GM18909 (cell line): ENCODE results near the gene PRSS22.

Source experiments
- ATAC-seq: cut with Tn5 transposase; IDR thresholded peaks from one replicate; pipeline ENCODE4 v1.9.1; 2021; ENCODE audit warnings: mild to moderate bottlenecking; ENCODE audit not compliant: unreplicated experiment, poor library complexity

Gene PRSS22

DNA sequence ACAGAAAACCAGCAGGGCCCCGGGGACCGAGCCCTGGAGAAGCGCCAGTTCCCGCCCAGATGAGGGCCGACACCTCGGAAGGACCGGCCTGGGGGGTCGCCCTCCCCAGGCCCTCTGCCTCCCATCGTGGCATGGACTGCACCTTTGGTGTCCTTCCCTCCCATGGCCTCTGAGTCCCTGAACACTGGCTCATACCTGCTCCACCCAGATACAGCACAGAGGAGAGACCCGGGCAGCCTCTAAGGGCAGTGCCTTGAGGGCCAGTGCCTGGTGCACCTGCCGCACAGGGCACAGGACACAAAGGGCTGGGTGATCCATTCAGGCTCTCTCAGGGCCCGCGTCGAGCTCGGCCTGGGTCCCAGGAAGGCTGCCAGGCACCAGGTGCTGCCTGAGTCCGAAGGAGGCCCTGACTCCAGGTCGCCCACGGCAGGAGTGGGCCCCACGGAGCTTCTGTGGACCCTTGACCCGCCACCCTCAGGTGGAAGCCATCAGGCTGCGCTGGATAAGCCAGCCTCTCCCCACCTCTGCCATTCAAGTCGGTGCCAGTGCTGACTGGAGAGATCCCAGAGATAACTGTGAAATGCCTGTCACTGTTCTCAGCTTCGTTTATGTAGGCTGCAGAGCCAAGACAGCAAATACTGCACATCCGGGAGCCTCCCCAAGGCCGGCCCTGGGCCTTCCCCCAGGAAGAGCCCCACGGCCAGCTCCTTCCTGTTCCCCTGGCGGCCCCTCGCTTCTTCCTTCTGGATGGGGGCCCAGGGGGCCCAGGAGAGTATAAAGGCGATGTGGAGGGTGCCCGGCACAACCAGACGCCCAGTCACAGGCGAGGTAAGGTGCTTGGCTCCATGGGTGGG is 28.2 kb downstream of the PRSS22 start, which contains the start of gene ZG16B:
Gene ZG16B, plus strand, starts transcription at position 803 of the 854 bp plus-strand sequence. CDS start 139 bp downstream, outside the sequence.
- no peak for ATAC-seq

DNA sequence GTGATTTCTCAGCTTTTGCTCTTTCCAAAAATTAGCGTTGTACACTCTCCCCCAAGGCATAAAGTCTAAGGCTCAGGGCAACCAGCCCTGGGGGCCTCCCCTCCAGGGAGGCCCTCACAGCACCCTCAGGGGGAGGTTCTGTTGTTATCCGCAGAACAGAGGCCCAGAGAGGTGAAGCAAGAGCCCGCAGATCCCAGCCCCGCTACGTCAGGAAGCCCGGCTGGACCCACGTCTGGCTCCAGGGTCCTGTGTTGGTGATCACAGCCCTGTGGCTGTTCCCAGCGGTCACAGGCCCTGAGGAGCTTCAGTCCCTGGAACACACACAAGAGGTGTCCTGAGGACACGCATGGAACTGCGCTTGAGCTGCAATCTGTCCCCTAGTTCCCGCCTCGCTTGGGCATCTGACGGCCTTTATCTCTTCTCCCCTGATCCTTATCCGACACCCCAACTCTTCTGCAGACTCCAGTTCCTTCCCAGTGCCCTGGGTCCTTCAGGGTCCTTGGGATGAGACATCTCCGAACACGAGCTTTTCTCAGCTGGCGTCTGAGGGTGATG is 29.0 kb downstream of the PRSS22 start:
- no peak for ATAC-seq

DNA sequence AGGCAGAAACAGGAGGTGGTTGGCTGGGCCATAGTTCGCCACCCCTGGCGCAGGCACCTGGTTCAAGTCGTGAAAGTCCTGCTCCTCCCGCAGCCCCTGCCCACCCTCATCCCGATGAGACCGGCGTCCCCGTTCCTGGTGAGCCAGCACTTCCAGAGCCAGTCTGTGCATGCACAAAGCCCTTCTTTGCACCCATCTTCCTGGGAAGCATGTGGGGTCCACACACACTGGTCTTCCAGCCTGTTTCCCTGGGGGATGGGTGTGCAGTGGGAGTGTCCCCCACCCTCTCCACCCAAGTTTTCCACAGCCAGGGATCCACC is 29.5 kb downstream of the PRSS22 start:
- ATAC-seq, result no peak

DNA sequence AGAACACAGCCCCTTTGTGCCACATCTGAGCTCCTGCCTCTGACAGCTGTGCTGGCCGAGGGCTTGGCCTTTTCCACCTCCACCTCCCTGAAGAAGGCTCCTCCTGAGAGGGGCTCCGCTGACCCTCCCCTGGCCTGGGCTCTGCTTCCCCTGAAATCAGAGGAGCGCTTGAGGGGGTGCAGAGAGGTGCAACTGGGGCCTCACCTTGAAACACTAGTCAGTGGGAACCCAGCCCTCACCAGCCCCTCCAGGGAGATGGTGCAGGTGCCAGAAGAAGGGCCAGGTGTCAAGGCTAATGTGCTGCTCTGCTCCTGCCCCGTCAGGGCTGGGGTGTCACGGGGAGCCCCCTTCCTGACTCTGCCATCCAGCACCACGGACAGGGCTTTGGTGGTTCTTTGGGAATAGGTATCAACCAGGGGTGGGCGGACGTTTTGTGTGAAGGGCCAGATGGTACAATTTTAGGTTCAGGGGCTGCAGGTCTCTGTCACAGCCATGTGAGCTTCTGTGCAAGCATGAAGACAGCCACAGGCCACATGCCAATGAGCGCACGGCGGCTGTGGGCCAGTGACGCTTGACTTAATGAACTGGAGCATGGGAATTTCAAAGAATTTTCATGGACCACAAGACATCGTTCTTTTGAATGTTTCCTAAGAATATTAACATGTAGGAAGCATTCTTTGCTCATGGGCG is 30.0 kb downstream of the PRSS22 start:
- no peak for ATAC-seq

DNA sequence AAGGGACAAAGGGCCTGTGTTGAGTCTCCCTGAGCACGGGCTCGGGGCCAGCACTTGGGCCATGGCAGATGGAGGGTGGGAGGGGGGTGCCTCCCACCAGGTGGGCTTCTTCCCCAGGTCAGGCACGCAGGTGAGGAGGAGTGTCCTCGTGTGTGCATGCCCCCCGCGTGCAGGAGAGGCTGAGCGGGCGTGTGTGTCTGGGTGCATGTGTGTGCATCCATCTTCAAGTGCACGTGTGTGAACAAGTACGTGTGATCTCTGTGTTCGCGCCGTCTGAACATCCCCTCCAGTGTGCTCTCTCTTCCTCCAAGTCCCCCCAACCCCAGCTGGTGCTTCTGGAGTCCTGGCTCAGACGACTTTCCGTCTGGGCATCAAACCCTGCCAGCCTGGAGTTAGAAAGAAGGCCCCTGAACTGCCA is 30.6 kb downstream of the PRSS22 start:
- ATAC-seq, result no peak

DNA sequence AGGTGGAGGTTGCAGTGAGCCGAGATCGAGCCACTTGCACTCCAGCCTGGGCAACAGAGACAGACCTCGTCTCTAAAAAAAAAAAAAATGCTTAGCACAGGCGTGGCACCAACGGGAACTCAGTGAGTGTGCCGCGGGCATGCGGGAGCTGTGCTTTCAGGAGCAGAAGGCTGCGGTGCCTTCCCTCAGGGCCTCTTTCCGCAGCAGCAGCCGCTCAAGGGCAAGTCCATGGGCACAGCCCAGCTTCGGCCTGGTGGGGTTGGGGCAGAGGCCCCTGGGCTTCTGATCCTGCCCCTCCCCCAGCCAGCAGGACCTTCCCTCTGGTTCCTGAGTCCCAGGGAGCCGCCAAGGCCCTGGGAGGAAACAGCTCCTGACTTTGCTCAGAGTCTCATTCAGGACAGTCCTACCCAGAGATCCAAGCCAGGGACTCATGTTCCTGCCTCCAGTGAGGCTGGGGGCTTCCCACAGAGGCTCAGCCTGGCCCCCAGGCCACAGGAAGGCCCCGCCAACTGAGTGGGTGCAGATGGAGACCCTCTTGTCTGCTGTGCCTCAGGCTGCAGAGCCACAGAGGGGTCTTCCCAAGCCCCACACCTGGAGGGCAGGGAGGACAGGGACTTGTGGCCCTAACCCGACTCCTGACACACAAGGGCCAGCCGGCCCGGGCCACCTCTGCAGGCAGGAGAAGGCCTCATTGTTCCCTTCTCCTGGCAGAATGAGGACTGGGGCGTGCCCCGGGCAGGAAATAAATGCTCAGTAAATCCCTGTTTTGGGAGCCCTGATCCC is 31.2 kb downstream of the PRSS22 start:
- ATAC-seq, result no peak

DNA sequence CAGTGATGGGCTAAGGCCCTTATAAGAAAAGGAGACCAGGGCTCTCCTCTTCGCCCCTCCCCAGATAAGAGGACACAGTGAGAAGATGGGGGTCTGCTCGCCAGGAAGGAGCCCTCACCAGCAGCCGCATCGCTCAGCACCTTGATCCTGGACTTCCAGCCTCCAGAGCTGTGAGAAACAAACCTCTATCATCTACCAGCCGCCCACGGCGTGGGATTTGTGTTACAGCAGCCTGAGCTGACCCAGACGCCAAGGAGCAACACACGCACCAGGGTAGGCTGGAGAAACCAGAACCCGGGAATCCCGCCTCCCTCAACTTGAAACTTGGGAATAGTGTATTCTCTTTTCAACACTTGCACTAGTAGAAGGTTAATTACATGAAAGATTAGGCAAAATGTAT is 32.1 kb downstream of the PRSS22 start:
- no peak for ATAC-seq

DNA sequence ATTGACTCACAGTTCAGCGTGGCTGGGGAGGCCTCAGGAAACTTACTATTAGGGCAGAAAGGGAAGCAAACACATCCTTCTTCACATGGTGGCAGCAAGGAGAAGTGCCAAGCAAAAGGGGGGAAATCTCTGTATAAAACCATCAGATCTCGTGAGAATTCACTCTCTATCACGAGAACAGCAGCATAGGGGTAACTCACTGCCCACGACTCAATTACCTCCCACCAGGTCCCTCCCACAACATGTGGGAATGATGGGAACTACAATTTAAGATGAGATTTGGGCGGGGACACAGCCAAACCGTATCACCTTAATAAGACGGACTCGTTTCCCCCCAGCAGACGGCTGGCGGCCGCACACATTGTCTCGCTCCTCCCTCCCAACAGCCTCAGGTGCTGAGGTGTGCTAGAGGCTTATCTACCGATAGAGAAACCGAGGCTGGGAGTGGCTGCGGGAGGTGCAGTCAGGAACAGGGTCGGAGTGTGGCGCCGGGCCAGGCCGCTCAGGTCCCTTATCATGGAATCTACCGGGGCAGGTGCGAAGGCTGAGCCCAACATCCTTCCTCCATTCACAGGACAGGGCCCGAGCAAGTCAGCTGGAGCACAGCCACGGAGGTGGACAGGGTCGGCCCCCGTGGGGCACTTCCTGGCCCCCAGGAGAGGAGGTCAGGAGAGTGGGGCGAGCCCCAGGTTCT is 32.8 kb downstream of the PRSS22 start:
- ATAC-seq, result no peak

DNA sequence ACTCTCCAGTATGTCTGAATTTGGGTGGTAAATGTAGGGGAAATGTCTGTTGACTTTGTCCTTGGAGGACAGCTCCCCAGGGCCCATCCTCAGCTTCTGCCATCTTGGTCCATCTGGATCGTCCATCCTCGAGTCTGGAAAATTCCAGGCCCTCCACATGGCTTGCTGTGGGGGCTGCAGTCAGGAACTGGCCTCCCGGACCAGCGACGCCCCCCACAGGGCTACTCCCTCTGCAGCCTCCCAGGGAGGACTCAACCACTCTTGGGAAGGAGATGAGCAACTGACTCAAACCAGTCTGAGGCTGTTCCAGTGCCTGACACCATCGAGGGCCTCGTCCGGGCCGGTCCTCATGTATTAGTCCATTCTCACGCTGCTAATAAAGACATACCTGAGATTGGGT is 33.3 kb downstream of the PRSS22 start:
- ATAC-seq, result no peak

DNA sequence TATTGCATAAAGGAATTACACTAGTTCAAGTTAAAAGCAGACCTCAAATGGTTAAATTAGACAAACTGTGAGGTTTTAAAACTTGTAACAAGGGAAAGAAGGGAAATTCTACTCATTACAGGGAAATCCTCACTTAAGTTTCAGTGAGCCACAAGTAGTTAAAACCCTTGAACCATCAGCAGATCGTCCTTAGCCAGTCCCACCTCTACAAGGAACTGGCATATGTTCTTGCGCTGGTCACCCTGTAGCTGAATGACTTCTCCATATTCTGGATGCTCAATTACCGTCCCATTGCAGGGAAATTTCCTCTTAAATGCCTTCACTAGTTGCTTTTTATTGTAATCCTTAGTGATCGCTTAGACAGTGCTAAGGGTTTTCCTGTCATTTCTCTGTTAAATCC is 35.5 kb downstream of the PRSS22 start:
- no peak for ATAC-seq

DNA sequence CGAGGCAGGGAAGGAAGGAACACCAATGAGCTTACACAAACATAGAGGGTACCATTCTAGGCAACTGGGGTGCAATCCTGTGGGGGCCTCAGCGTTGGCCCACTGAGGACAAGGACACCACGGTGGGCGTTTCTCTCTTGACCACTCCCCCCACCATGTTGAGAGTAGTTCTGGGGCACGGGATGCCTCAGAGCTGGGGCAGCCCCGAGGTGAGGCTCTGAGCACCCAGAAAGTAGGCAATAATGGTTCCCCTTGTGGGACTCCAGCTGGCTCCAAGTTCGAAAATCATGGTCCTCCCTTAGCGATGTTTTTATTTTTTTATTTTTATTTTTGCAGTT is 35.8 kb downstream of the PRSS22 start:
- no peak for ATAC-seq

DNA sequence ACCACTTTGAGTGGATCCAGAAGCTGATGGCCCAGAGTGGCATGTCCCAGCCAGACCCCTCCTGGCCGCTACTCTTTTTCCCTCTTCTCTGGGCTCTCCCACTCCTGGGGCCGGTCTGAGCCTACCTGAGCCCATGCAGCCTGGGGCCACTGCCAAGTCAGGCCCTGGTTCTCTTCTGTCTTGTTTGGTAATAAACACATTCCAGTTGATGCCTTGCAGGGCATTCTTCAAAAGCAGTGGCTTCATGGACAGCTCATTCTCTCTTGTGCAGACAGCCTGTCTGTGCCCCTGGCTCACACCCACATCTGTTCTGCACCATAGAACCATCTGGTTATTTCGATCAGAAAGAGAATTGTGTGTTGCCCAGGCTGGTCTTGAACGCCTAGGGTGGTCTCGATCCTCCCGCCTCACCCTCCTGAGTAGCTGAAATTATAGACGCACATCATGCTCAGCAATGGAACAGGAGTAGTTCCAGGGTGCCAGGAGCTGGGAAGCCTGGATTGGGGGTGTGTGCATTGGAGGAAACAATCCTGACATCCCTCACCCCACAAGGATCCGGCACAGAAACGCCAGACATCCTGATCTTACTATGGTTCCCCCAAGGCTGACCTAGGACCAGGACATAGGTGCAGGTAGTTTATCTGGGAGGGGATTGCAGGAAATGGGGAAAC is 36.3 kb downstream of the PRSS22 start:
- ATAC-seq, result no peak

DNA sequence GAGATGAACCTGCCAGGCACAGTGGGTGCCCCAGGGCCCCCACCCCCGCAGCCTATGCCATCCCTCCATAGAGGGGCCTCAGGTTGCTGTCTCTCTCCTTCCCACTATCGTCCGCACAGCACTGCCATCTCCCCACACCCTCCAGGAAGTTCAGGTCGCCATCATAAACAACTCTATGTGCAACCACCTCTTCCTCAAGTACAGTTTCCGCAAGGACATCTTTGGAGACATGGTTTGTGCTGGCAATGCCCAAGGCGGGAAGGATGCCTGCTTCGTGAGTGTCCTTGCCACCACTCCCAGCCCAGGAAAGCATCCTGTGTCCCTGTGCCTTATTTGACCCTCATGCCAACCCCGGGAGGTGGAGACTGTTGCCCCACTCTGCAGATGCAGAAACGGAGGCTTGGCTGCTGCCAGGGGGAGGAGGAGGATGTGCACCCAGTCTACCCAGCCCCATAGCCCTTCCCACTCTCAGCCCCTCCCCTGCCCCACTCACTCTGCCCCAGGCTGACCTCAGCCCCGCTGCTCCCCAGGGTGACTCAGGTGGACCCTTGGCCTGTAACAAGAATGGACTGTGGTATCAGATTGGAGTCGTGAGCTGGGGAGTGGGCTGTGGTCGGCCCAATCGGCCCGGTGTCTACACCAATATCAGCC is 37.0 kb downstream of the PRSS22 start:
- no peak for ATAC-seq

DNA sequence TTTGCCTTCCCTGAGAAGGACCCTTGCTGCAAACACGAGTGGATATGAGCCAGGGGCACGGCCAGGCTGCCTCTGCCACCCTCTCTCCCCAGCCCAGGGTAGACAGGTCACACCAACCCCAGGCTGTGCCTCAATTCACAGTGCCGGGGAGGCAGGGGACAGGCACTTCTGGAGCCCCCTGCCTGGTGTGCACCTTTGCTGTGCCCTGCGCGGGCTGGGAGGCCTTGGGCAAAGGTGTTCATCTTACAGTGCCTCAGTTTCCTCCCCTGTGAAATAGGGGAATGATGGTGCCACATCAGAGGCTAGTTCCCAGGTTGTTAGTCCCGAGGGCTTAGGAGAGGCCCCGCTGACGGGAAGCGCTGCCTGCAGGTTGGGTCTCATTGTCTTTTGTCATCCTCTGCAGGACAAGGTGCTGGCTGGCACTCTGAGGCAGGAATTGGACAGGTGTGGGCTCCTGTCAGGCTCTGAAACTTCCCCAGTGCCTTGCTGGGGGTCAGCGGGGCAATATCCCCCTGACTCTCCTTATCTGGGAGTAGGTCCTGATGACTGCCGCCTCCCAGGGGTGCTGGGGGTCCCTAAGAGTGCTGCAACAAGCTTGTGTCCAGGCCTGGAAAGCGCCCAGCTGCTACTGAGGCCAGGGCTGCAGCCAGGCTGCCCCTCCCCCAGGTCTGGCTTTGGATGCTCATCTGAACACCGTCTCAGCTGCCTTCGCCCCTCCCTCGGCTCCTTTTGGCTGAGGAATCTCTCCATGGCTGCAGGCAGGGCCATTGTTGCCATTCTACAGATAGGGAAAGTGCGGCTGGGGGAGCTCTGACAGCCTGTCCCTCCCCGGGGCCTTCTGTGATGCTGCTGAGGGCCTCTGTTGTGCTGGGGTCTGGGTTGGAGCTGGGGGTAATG is 37.8 kb downstream of the PRSS22 start:
- ATAC-seq, result no peak

DNA sequence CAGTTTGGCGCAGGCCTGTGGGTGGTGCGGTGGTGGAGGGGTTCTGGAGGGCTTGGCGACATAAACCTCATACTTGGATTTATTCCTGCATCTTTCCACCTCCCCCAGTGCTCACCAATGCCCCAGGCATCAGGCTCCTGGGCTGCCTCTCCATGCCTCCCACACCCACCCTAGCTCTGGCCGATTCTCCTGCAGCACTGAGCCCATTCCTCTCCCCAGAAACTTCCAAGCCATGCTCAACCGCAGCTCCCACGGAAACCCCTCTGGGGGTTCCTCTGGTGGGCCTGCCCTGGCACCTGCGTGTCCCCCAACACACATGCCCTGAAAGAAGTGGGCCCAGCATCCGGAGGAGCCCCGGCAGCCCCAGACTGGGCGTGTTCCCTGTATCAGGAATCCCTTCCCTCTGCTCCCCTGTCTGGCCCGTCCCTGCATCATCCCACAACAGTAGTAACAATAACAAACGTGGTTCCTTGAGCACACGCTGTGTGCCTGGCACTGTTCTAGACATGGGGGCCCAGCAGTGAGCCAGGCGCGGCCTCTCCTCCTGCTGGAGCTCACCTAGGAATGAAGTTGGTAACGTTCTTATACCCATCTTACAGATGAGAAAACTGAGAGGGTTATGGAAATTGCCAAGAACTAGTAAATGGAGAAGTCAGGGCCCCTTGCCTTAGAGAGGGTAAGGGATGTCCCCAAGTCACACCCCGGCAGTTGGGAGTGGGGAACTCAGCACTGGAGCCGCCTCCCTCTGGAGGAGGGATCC is 38.6 kb downstream of the PRSS22 start:
- no peak for ATAC-seq

DNA sequence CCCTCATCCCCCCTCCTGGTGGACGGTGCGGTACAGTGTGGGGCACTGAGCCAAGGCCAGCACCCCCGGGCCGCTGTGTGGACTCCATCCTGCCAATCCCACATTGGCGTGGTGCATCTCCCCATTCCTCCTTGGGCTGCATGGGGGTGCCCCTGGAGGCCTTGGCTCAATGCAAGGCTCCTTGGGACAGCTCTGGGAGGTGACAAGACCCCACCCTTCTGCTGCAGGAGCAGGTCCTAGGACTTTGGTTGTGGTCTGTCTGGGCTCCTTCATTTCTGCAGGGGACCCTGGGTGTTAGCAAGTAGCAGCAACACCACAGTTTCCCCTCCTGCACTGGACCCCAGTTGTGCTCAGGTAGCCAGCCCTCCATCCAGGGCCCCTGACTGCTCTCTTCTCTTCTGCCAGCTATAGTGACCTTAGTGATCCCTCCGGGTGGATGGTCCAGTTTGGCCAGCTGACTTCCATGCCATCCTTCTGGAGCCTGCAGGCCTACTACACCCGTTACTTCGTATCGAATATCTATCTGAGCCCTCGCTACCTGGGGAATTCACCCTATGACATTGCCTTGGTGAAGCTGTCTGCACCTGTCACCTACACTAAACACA is 39.6 kb downstream of the PRSS22 start:
- no peak for ATAC-seq
